Muscle of arm (tissue), 12 donors: ENCODE data around the gene SLC38A9. TPM values are rescaled to one million over a fixed set of nuclear protein-coding genes. Genes with fewer than 3 reads are reported as not detected.
"Not testable (repeated sequence)": the region's sequence is repeated elsewhere in the genome, so short reads cannot be mapped to it uniquely, and the experiment has no call there.

Source experiments
- DNase-seq: peaks from one replicate; pipeline ENCODE4 v3.0.0-alpha.2; 2013
- polyA plus RNA-seq, 12 donors: library from polyadenylated mRNA; unstranded; fragments of 120-200 nt; gene quantifications; one replicate each; pipeline ENCODE4 v1.2.1, GENCODE V29; 2013; ENCODE audit not compliant: insufficient read length in 12 of 12

Gene SLC38A9
- polyA plus RNA-seq, 12 donors = 12.6 to 21.6 (median 15.1) TPM; not detected in 1

- DNase-seq = no peak
These were observed 559 bp downstream of the SLC38A9 start for GRCh38 chr5:55711507-55712022.

- no peak for DNase-seq
These were observed 3.4 kb downstream of the SLC38A9 start for GRCh38 chr5:55708732-55709131.

- DNase-seq = no peak
These were observed 5.9 kb downstream of the SLC38A9 start for GRCh38 chr5:55706230-55706629.

- DNase-seq = no peak
These were observed 9.4 kb downstream of the SLC38A9 start for GRCh38 chr5:55702598-55703345.

- DNase-seq = no peak
These were observed 10.5 kb downstream of the SLC38A9 start for GRCh38 chr5:55701462-55702103.

- DNase-seq = no peak
These were observed 11.4 kb downstream of the SLC38A9 start for GRCh38 chr5:55700745-55701144.

GRCh38 chr5:55699041-55699688, 13.0 kb downstream of the SLC38A9 start:
- DNase-seq = no peak

GRCh38 chr5:55696704-55697103, 15.4 kb downstream of the SLC38A9 start:
- not testable (repeated sequence) for DNase-seq

GRCh38 chr5:55694152-55694830, 17.8 kb downstream of the SLC38A9 start:
- DNase-seq = no peak

GRCh38 chr5:55692509-55692908, 19.6 kb downstream of the SLC38A9 start:
- DNase-seq = no peak

GRCh38 chr5:55692106-55692417, 20.1 kb downstream of the SLC38A9 start:
- DNase-seq = no peak

GRCh38 chr5:55691265-55692105, 20.6 kb downstream of the SLC38A9 start:
- DNase-seq = no peak

GRCh38 chr5:55682071-55682470, 30.1 kb downstream of the SLC38A9 start:
- no peak for DNase-seq

- DNase-seq = no peak
These were observed 30.8 kb downstream of the SLC38A9 start for GRCh38 chr5:55681301-55681700.

- no peak for DNase-seq
These were observed 31.8 kb downstream of the SLC38A9 start for GRCh38 chr5:55680353-55680752.

- DNase-seq = no peak
These were observed 32.6 kb downstream of the SLC38A9 start for GRCh38 chr5:55679556-55679955.

GRCh38 chr5:55675119-55675518, 37.0 kb downstream of the SLC38A9 start:
- no peak for DNase-seq

GRCh38 chr5:55674340-55674739, 37.8 kb downstream of the SLC38A9 start:
- DNase-seq = no peak

GRCh38 chr5:55672477-55672911, 39.6 kb downstream of the SLC38A9 start:
- no peak for DNase-seq

- no peak for DNase-seq
These were observed 40.1 kb downstream of the SLC38A9 start for GRCh38 chr5:55671975-55672374.

- no peak for DNase-seq
These were observed 43.8 kb downstream of the SLC38A9 start for GRCh38 chr5:55668356-55668755.
